ENCODE data around the gene USP28.
A peak's percentile ranks its signal among the peaks of the same experiment; 100 is the strongest.

Gene USP28

GRCh38 chr11:113876798-113877669 lies 1.7 kb upstream of the USP28 start:
- Histone ChIP-seq H3K4me3 (no peak overlapping the region), H3K27me3 (no peaks in the 10 kb centered on the region), H3K4me1 (peaks cover 0 to 27% (median 11%) of the 10 kb centered on the region in 4 donors), H3K9me3 (no peaks in the 10 kb centered on the region), H3K36me3 (no peaks in the 10 kb centered on the region), H3K27ac (no peak overlapping the region)
- intact Hi-C loops (cut with DNase I; ENCODE audit: low total_unique reads), result loop anchor here (10.0 kb wide), 1 partner anchor 102 kb away; the partner anchor contains the start of genes CLDN25 and ZW10
- DNase-seq, result no peak
- TF ChIP-seq CTCF (IDR thresholded peaks at IDR 0.05), result no peak

DNA sequence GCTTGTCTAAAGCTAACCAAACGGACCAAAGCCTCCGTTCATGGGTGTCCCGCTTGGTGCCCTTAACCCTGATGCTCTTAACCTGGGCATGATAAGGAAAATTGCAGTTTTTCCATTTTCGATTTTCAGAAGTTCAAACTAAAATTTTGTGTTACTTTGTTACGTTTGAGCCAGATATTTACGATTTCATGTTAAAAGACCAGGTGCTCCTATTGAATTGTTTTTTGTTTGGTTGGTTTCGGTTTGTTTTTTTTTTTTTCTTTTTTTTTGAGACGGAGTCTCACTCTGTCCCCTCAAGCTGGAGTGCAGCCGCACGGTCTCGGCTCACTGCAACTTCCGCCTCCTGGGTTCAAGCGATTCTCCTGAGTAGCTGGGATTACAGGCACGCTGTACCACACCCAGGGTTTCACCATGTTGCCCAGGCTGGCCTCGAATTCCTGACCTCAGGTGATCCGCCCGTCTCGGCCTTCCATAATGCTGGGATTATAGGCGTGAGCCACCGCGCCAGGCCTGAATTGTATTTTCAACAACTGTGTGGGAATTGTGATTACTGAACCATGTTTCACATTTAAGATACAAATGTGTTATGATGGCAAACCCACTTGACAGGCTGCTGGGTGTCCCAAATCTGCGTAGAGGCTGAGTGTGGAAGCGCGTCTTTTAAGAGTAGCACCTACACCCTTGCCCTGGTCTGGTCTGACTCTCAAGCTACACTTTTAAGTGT lies 864 bp upstream of the USP28 start:
- no peaks in the 10 kb centered on the region for H3K36me3 ChIP-seq
- H3K4me3 ChIP-seq, result peak overlapping the region; percentile 67 to 80
- no peaks in the 10 kb centered on the region for H3K9me3 ChIP-seq
- TF ChIP-seq CTCF (IDR thresholded peaks at IDR 0.05), result no peak
- intact Hi-C loops (cut with DNase I; ENCODE audit: low total_unique reads), result loop anchor here (10.0 kb wide), 1 partner anchor 101 kb away; the partner anchor contains the start of genes CLDN25 and ZW10
- no peak for DNase-seq
- H3K27me3 ChIP-seq, result no peaks in the 10 kb centered on the region
- H3K27ac ChIP-seq, result peak overlapping the region; percentile 89 to 92
- peaks cover 0 to 34% (median 13%) of the 10 kb centered on the region in 4 donors for H3K4me1 ChIP-seq

DNA sequence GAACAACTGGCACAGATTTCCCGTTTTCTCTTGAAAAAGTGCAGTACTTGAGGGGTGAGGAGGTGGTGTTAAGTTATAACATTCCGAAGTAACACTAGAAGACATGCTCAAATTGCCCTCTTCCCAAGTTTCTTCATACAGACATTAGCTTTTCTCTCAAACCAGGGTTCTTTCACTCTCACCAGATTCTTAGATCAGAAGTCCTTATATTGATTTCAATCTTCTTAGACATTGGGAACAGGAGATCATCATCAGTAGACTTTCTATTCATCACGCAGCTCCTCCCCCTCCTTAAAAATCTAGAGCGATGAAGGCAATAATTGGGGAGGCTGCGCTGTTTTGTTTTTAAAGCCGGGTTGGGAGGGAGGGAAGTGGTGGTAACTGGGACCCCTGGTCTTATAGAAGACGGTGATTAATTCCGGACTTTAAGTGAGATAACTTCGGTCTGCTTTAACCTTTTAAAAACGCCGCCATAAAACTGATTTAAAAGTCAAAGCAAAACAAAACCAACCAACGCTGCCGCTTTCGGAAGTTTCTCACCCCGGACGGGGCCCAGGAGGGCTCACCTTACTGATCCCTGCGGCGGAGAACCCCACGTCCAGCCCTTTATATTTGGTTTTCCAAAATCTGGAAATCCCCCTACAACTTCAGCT lies 665 bp downstream of the USP28 start:
- no peaks in the 10 kb centered on the region for H3K27me3 ChIP-seq
- no peak for TF ChIP-seq CTCF (IDR thresholded peaks at IDR 0.05)
- H3K9me3 ChIP-seq, result no peaks in the 10 kb centered on the region
- H3K36me3 ChIP-seq, result no peaks in the 10 kb centered on the region
- H3K27ac ChIP-seq, result peak overlapping the region; percentile 78 to 89
- peaks cover 0 to 39% (median 14%) of the 10 kb centered on the region in 4 donors for H3K4me1 ChIP-seq
- DNase-seq, result peak in 1 of 2 donors; percentile 45
- H3K4me3 ChIP-seq, result peak overlapping the region; percentile 67 to 80
- intact Hi-C loops (cut with DNase I; ENCODE audit: low total_unique reads), result loop anchor here (10.0 kb wide), 1 partner anchor 100 kb away; the partner anchor contains the start of genes CLDN25 and ZW10

- intact Hi-C loops (cut with DNase I; ENCODE audit: low total_unique reads), result loop anchor here (10.0 kb wide), 1 partner anchor 99 kb away; the partner anchor contains the start of genes CLDN25 and ZW10
- peaks cover 0 to 39% (median 14%) of the 10 kb centered on the region in 4 donors for H3K4me1 ChIP-seq
- no peaks in the 10 kb centered on the region for H3K27me3 ChIP-seq
- TF ChIP-seq CTCF (IDR thresholded peaks at IDR 0.05), result no peak
- H3K9me3 ChIP-seq, result no peaks in the 10 kb centered on the region
- peaks cover 0 to 3% (median 0%) of the 10 kb centered on the region in 3 donors for H3K36me3 ChIP-seq
- DNase-seq, result no peak
- H3K4me3 ChIP-seq, result peak overlapping the region; percentile 67 to 80
- H3K27ac ChIP-seq, result peak overlapping the region in 1 of 2 donors; percentile 78
These were observed 1.3 kb downstream of the USP28 start for GRCh38 chr11:113874096-113874495.

GRCh38 chr11:113873236-113873626 lies 2.1 kb downstream of the USP28 start:
- Histone ChIP-seq H3K27ac (peak overlapping the region; percentile 11 to 34), H3K36me3 (peaks cover 0 to 4% (median 0%) of the 10 kb centered on the region in 3 donors), H3K4me1 (peaks cover 0 to 39% (median 14%) of the 10 kb centered on the region in 4 donors), H3K27me3 (no peaks in the 10 kb centered on the region), H3K9me3 (no peaks in the 10 kb centered on the region), H3K4me3 (peak overlapping the region; percentile 67 to 80)
- intact Hi-C loops (cut with DNase I; ENCODE audit: low total_unique reads), result loop anchor here (10.0 kb wide), 1 partner anchor 98 kb away; the partner anchor contains the start of genes CLDN25 and ZW10
- no peak for DNase-seq
- no peak for TF ChIP-seq CTCF (IDR thresholded peaks at IDR 0.05)
